Neural crest cell (in vitro differentiated cells): ENCODE measurements around the gene GPR83. TPM values are rescaled to one million over a fixed set of nuclear protein-coding genes. Genes with fewer than 3 reads are reported as not detected.

Source experiments
- DNase-seq: peaks from one replicate; pipeline ENCODE4 v3.0.0; 2021; ENCODE audit warnings: low read depth, mixed read lengths, low spot score
- H3K27ac Mint-ChIP-seq: one replicate; pipeline ENCODE4 v1.8.0; 2021; ENCODE audit warnings: mild to moderate bottlenecking, mixed read lengths; ENCODE audit not compliant: unreplicated experiment
- H3K27me3 Mint-ChIP-seq: 2 replicates; pipeline ENCODE4 v1.8.0; 2021; ENCODE audit warnings: low read depth, mild to moderate bottlenecking, mixed read lengths
- H3K36me3 Mint-ChIP-seq: 2 replicates; pipeline ENCODE4 v1.8.0; 2021; ENCODE audit warnings: low read depth, mild to moderate bottlenecking, mixed read lengths
- H3K4me1 Mint-ChIP-seq: 2 replicates; pipeline ENCODE4 v1.8.0; 2021; ENCODE audit warnings: mixed read lengths
- H3K4me3 Mint-ChIP-seq: one replicate; pipeline ENCODE4 v1.8.0; 2021; ENCODE audit warnings: mild to moderate bottlenecking, mixed read lengths
- H3K9me3 Mint-ChIP-seq: 2 replicates; pipeline ENCODE4 v1.8.0; 2021; ENCODE audit warnings: mixed read lengths
- CTCF ChIP-seq: fragments of 200-600 bp; sonication (generic); conservative IDR thresholded peaks from 2 replicates; pipeline ENCODE4 v1.5.0; 2021; ENCODE audit warnings: antibody characterized with exemption, mild to moderate bottlenecking
- total RNA-seq: library from RNA; stranded (reverse); gene quantifications from 2 replicates; pipeline ENCODE4 v1.2.1, GENCODE V29; 2021

Gene GPR83
- total RNA-seq, 1 donor from 2014 or later, result 0.30 TPM

- Mint-ChIP-seq H3K27me3 (no peaks in the 10 kb centered on the region), H3K4me3 (no peak overlapping the region), H3K9me3 (no peaks in the 10 kb centered on the region), H3K27ac (no peak overlapping the region), H3K36me3 (peaks cover 8% of the 10 kb centered on the region), H3K4me1 (no peaks in the 10 kb centered on the region)
- no peak for DNase-seq
- no peak for TF ChIP-seq CTCF
Observed at GRCh38 chr11:94418123-94418765, 17.0 kb upstream of the GPR83 start.

- Mint-ChIP-seq H3K4me1 (no peaks in the 10 kb centered on the region), H3K27ac (no peak overlapping the region), H3K27me3 (no peaks in the 10 kb centered on the region), H3K4me3 (no peak overlapping the region), H3K9me3 (no peaks in the 10 kb centered on the region), H3K36me3 (peaks cover 8% of the 10 kb centered on the region)
- no peak for DNase-seq
- peak; percentile 67 for TF ChIP-seq CTCF
Observed at GRCh38 chr11:94417386-94417987, 16.3 kb upstream of the GPR83 start.

- Mint-ChIP-seq H3K27me3 (peaks cover 27% of the 10 kb centered on the region), H3K9me3 (peaks cover 8% of the 10 kb centered on the region), H3K4me1 (peaks cover 8% of the 10 kb centered on the region), H3K27ac (no peak overlapping the region), H3K4me3 (no peak overlapping the region), H3K36me3 (peaks cover 20% of the 10 kb centered on the region)
- DNase-seq, result no peak
- no peak for TF ChIP-seq CTCF
Observed at GRCh38 chr11:94405062-94405833, 4.0 kb upstream of the GPR83 start.

- Mint-ChIP-seq H3K27ac (no peak overlapping the region), H3K4me1 (peaks cover 20% of the 10 kb centered on the region), H3K4me3 (peak overlapping the region; percentile 70), H3K27me3 (peaks cover 51% of the 10 kb centered on the region), H3K36me3 (peaks cover 5% of the 10 kb centered on the region), H3K9me3 (peaks cover 2% of the 10 kb centered on the region)
- no peak for TF ChIP-seq CTCF
- no peak for DNase-seq
Observed at GRCh38 chr11:94402355-94402754, 1.1 kb upstream of the GPR83 start.

GRCh38 chr11:94401773-94402265 is 600 bp upstream of the GPR83 start:
- Mint-ChIP-seq H3K27me3 (peaks cover 54% of the 10 kb centered on the region), H3K36me3 (peaks cover 2% of the 10 kb centered on the region), H3K9me3 (no peaks in the 10 kb centered on the region), H3K4me1 (peaks cover 20% of the 10 kb centered on the region), H3K27ac (no peak overlapping the region), H3K4me3 (peak overlapping the region; percentile 70)
- no peak for TF ChIP-seq CTCF
- DNase-seq, result no peak
